GM19397 (cell line): Measurements from ENCODE around the gene ZNF341.
"Not testable (repeated sequence)": the region's sequence is repeated elsewhere in the genome, so short reads cannot be mapped to it uniquely, and the experiment has no call there.

ENCODE experiments used
- ATAC-seq: cut with Tn5 transposase; IDR thresholded peaks from one replicate; pipeline ENCODE4 v1.9.1; 2021; ENCODE audit warnings: mild to moderate bottlenecking, moderate library complexity; ENCODE audit not compliant: unreplicated experiment

Gene ZNF341

GRCh38 chr20:33731693-33732165 is at the start of gene ZNF341:
ZNF341 (plus strand) TSS chr20:33731996; CDS start chr20:33732022, 26 bp downstream.
- peak; percentile 75 for ATAC-seq

GRCh38 chr20:33684533-33685327 is 47.1 kb upstream of the ZNF341 start:
- ATAC-seq, result no peak

GRCh38 chr20:33685328-33686099 is 46.3 kb upstream of the ZNF341 start:
- peak; percentile 36 for ATAC-seq

GRCh38 chr20:33686100-33686983 is 45.5 kb upstream of the ZNF341 start, which contains the start of gene E2F1:
E2F1 (minus strand) TSS chr20:33686385; CDS start chr20:33686264, 121 bp downstream.
- ATAC-seq, result peak; percentile 86

- ATAC-seq, result no peak
These were observed 44.8 kb upstream of the ZNF341 start for GRCh38 chr20:33686984-33687366.

GRCh38 chr20:33687370-33687915 is 44.4 kb upstream of the ZNF341 start:
- no peak for ATAC-seq

GRCh38 chr20:33687993-33688937 is 43.5 kb upstream of the ZNF341 start:
- no peak for ATAC-seq

- no peak for ATAC-seq
These were observed 42.8 kb upstream of the ZNF341 start for GRCh38 chr20:33688938-33689424.

- no peak for ATAC-seq
These were observed 42.3 kb upstream of the ZNF341 start for GRCh38 chr20:33689493-33689892.

- ATAC-seq, result no peak
These were observed 41.8 kb upstream of the ZNF341 start for GRCh38 chr20:33689973-33690372.

GRCh38 chr20:33693289-33693688 is 38.5 kb upstream of the ZNF341 start:
- ATAC-seq, result no peak

GRCh38 chr20:33693741-33694638 is 37.8 kb upstream of the ZNF341 start:
- ATAC-seq, result no peak

GRCh38 chr20:33694639-33695012 is 37.2 kb upstream of the ZNF341 start:
- no peak for ATAC-seq

- no peak for ATAC-seq
These were observed 35.3 kb upstream of the ZNF341 start for GRCh38 chr20:33696448-33696847.

GRCh38 chr20:33697129-33697528 is 34.7 kb upstream of the ZNF341 start:
- no peak for ATAC-seq

- not testable (repeated sequence) for ATAC-seq
These were observed 32.8 kb upstream of the ZNF341 start for GRCh38 chr20:33698966-33699365.

GRCh38 chr20:33700696-33701441 is 30.9 kb upstream of the ZNF341 start:
- not testable (repeated sequence) for ATAC-seq
